B cell (primary cell): Measurements from ENCODE around the gene ARHGDIG. TPM values are rescaled to one million over a fixed set of nuclear protein-coding genes. Genes with fewer than 3 reads are reported as not detected.

Experiments
- ATAC-seq: fragments of 200-7000 bp; cut with Tn5 transposase; one replicate; pipeline ENCODE4 v1.10.0; 2021; ENCODE audit warnings: low read depth, mild to moderate bottlenecking, moderate number of reproducible peaks, moderate library complexity
- CTCF ChIA-PET: fragments of 350-600 bp; sonication (Branson Sonifier 250); formaldehyde crosslinking; loops from one replicate; lab custom pipeline; 2021; ENCODE audit warnings: antibody characterized with exemption, inconsistent platforms; lab: Charles Lee
- POLR2A ChIA-PET: fragments of 350-600 bp; sonication (Branson Sonifier 250); formaldehyde crosslinking; loops from one replicate; lab custom pipeline; 2021; ENCODE audit warnings: antibody characterized with exemption; lab: Charles Lee
- DNase-seq: peaks from one replicate; pipeline ENCODE4 v3.0.0; 2013
- H2AFZ ChIP-seq: 2 replicates; pipeline ENCODE4 v1.6.1; 2012; ENCODE audit warnings: mild to moderate bottlenecking, low read depth, low read length; ENCODE audit not compliant: insufficient read depth, poor library complexity, severe bottlenecking
- H3K27ac ChIP-seq, 2 donors: 1 replicate in 1 of 2; 2 replicates in 1 of 2; pipeline ENCODE4 v1.5.1; 2012 to 2013; ENCODE audit warnings: low read length in 2 of 2, mild to moderate bottlenecking in 2 of 2, moderate library complexity in 1 of 2
- H3K27me3 ChIP-seq, 4 experiments: fragments of 200-600 bp in 1 of 4; sonication (generic) in 1 of 4; replicated peaks in 1 of 4; 1 replicate in 2 of 4; 2 replicates in 2 of 4; pipeline versions ENCODE4 v1.6.1 to v1.7.0; 2013 to 2016; ENCODE audit warnings: low read length in 3 of 4, mild to moderate bottlenecking in 2 of 4, mixed read lengths in 1 of 4, moderate library complexity in 1 of 4; ENCODE audit not compliant: insufficient read depth in 4 of 4, control insufficient read depth in 3 of 4; ENCODE audit errors: control extremely low read depth in 1 of 4
- H3K36me3 ChIP-seq, 2 experiments: replicated peaks in 1 of 2; 1 replicate in 1 of 2; 2 replicates in 1 of 2; pipeline versions ENCODE4 v1.6.1 to v1.7.1; 2013; ENCODE audit warnings: low read length in 1 of 2; ENCODE audit not compliant: insufficient read depth in 2 of 2, control insufficient read depth in 1 of 2; ENCODE audit errors: control extremely low read depth in 1 of 2, extremely low read depth in 1 of 2
- H3K4me1 ChIP-seq, 2 donors: fragments of 200-600 bp in 1 of 2; sonication (generic) in 1 of 2; 1 replicate in 1 of 2; 2 replicates in 1 of 2; pipeline versions ENCODE4 v1.5.1 to v1.6.1; 2013 to 2017; ENCODE audit warnings: low read length in 2 of 2; ENCODE audit not compliant: control insufficient read depth in 2 of 2, insufficient read depth in 2 of 2
- H3K4me2 ChIP-seq: replicated peaks from 2 replicates; pipeline ENCODE3; 2012; ENCODE audit warnings: mild to moderate bottlenecking, low read depth, low read length; ENCODE audit not compliant: poor library complexity, severe bottlenecking
- H3K4me3 ChIP-seq, 5 experiments: fragments of 200-600 bp in 1 of 5; sonication (generic) in 1 of 5; 1 replicate in 3 of 5; 2 replicates in 2 of 5; pipeline versions ENCODE4 v1.5.1 to v1.7.0; 2011 to 2016; ENCODE audit warnings: low read length in 4 of 5, mild to moderate bottlenecking in 4 of 5, low read depth in 2 of 5, control low read depth in 1 of 5, moderate library complexity in 1 of 5; ENCODE audit not compliant: insufficient read depth in 1 of 5; ENCODE audit errors: control extremely low read depth in 1 of 5, extremely low read depth in 1 of 5
- H3K79me2 ChIP-seq: fragments of 200-600 bp; sonication (generic); one replicate; pipeline ENCODE4 v1.6.0; 2016; ENCODE audit warnings: low read length; ENCODE audit not compliant: control insufficient read depth, insufficient read depth
- H3K9ac ChIP-seq: fragments of 200-600 bp; sonication (generic); 2 replicates; pipeline ENCODE4 v1.6.1; 2017; ENCODE audit warnings: mild to moderate bottlenecking, low read length, moderate library complexity
- H3K9me3 ChIP-seq, 3 donors: one replicate each; pipeline versions ENCODE4 v1.6.1 to v1.7.1; 2013; ENCODE audit warnings: low read length in 2 of 3; ENCODE audit not compliant: control insufficient read depth in 2 of 3, insufficient read depth in 1 of 3; ENCODE audit errors: control extremely low read depth in 1 of 3
- H4K20me1 ChIP-seq: 2 replicates; pipeline ENCODE4 v1.6.0; 2012; ENCODE audit warnings: mild to moderate bottlenecking, low read length; ENCODE audit not compliant: insufficient read depth, control insufficient read depth, poor library complexity, severe bottlenecking
- H3K27ac Mint-ChIP-seq: one replicate; pipeline ENCODE4 v1.8.0; 2021; ENCODE audit warnings: mixed read lengths
- H3K27me3 Mint-ChIP-seq: one replicate; pipeline ENCODE4 v1.8.0; 2021; ENCODE audit warnings: mixed read lengths
- H3K4me1 Mint-ChIP-seq: one replicate; pipeline ENCODE4 v1.8.0; 2021; ENCODE audit warnings: mixed read lengths
- H3K4me3 Mint-ChIP-seq: one replicate; pipeline ENCODE4 v1.8.0; 2021; ENCODE audit warnings: mixed read lengths
- H3K9me3 Mint-ChIP-seq: one replicate; pipeline ENCODE4 v1.8.0; 2022; ENCODE audit warnings: mixed read lengths; ENCODE audit not compliant: insufficient read depth
- EZH2 ChIP-seq: IDR thresholded peaks from 2 replicates; pipeline ENCODE4 v1.6.1; 2012; ENCODE audit warnings: borderline replicate concordance, low read depth, mild to moderate bottlenecking, moderate library complexity, low read length; ENCODE audit not compliant: insufficient read depth, poor library complexity, severe bottlenecking
- WGBS: methylation state at CpG from one replicate; pipeline ENCODE4 v1.1.5; 2013; ENCODE audit warnings: missing lambda C conversion rate; ENCODE audit not compliant: insufficient coverage; 5-methylcytosine and 5-hydroxymethylcytosine counted together
- intact Hi-C: fragments of 100-400 bp; cut with micrococcal nuclease; formaldehyde crosslinking; loops from one replicate; pipeline ENCODE4 v1.10.0; 2022
- polyA plus RNA-seq: library from polyadenylated mRNA; depleted of rRNA; stranded (reverse); fragments of >200 nt; gene quantifications from 2 replicates; pipeline ENCODE4 v1.2.3, GENCODE V29; 2012
- total RNA-seq, 2 donors: library from RNA; stranded (reverse); fragments of 120-200 nt in 1 of 2; gene quantifications; 1 replicate in 1 of 2; 2 replicates in 1 of 2; pipeline versions ENCODE4 v1.2.3 to v1.2.4, GENCODE V29; 2013 to 2022
- TF ChIP-seq, protein P1 (sequence below): fragments of 200-600 bp; IDR thresholded peaks from one replicate; pipeline ENCODE4 v1.8.0; 2022; ENCODE audit warnings: antibody characterized with exemption, mild to moderate bottlenecking

ARHGDIG gene
- total and polyA plus RNA-seq, 2 donors (not counting 1 experiment from before 2014, with no cell fraction given), result 0.64 TPM; not detected in 1

DNA sequence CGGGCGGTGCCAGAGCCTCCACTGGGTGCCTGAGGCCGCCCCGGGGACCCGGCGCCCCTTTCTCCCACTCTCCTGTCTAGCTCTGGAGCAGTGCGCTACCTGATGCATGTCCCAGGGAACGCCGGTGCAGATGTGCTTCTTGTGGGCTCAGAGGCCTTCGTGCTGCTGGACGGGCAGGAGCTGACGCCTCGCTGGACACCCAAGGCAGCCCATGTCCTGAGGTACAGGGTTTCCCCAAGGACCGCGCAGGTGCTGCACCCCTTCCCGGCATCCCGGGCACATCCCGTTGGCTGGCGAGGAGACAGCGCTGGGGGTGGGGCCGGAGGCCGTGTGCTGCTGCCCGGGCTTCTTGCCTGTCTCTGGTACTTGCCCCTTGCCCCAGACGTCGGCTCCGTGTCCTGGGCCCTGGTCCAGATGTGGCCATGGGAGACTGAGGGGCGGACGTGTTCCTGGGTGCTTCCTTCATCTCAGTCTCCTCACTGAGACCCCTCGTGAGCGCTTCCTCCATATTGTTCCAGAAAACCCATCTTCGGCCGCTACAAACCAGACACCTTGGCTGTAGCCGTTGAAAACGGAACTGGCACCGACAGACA lies 17.1 kb upstream of the ARHGDIG start:
- H3K79me2 ChIP-seq, result no peaks in the 10 kb centered on the region
- H3K4me2 ChIP-seq, result no peak overlapping the region
- no peak overlapping the region for H3K27ac Mint-ChIP-seq
- peaks cover 0 to 37% of the 10 kb centered on the region in 2 experiments for H3K36me3 ChIP-seq
- no peaks in the 10 kb centered on the region for H3K9me3 Mint-ChIP-seq
- POLR2A ChIA-PET, result no interaction called here
- H3K4me3 ChIP-seq, result no peak overlapping the region
- H3K4me1 Mint-ChIP-seq, result no peaks in the 10 kb centered on the region
- no peaks in the 10 kb centered on the region for H3K27me3 ChIP-seq
- no peaks in the 10 kb centered on the region for H4K20me1 ChIP-seq
- 98% methylated on average over 32 of the region's 35 CpGs for WGBS
- H3K27ac ChIP-seq, result no peak overlapping the region
- H3K9me3 ChIP-seq, result no peaks in the 10 kb centered on the region
- no peaks in the 10 kb centered on the region for H3K27me3 Mint-ChIP-seq
- ATAC-seq (no peak), DNase-seq (no peak)
- H3K9ac ChIP-seq, result no peak overlapping the region
- TF ChIP-seq EZH2, result no peak
- TF ChIP-seq, protein P1, sequence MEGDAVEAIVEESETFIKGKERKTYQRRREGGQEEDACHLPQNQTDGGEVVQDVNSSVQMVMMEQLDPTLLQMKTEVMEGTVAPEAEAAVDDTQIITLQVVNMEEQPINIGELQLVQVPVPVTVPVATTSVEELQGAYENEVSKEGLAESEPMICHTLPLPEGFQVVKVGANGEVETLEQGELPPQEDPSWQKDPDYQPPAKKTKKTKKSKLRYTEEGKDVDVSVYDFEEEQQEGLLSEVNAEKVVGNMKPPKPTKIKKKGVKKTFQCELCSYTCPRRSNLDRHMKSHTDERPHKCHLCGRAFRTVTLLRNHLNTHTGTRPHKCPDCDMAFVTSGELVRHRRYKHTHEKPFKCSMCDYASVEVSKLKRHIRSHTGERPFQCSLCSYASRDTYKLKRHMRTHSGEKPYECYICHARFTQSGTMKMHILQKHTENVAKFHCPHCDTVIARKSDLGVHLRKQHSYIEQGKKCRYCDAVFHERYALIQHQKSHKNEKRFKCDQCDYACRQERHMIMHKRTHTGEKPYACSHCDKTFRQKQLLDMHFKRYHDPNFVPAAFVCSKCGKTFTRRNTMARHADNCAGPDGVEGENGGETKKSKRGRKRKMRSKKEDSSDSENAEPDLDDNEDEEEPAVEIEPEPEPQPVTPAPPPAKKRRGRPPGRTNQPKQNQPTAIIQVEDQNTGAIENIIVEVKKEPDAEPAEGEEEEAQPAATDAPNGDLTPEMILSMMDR, result no peak
- no peaks in the 10 kb centered on the region for H3K4me1 ChIP-seq
- no peak overlapping the region for H3K4me3 Mint-ChIP-seq
- CTCF ChIA-PET, result no interaction called here
- intact Hi-C loops, result no loop called here
- H2AFZ ChIP-seq, result no peak overlapping the region

DNA sequence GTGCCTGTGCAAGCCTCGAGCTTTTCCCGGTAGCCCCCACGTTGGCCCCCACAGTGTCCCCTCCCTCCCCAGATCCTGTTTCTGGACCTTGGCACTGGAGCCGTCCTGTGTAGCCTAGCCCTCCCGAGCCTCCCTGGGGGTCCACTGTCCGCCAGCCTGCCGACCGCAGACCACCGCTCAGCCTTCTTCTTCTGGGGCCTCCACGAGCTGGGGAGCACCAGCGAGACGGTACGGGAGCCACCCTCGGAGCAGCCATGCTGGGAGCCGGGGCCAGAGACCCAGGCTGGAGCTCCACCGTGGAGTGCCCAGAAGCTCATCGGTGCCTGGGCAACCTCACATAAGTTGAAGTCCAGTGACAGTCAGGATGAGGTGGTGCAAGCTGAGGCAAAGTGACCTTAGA lies 16.4 kb upstream of the ARHGDIG start:
- H3K36me3 ChIP-seq, result peaks cover 0 to 36% of the 10 kb centered on the region in 2 experiments
- H3K27me3 ChIP-seq, result no peaks in the 10 kb centered on the region
- Mint-ChIP-seq H3K9me3 (no peaks in the 10 kb centered on the region), H3K27me3 (no peaks in the 10 kb centered on the region), H3K27ac (no peak overlapping the region), H3K4me1 (no peaks in the 10 kb centered on the region), H3K4me3 (no peak overlapping the region)
- DNase-seq (no peak), ATAC-seq (no peak)
- CTCF ChIA-PET, result no interaction called here
- no peaks in the 10 kb centered on the region for H3K9me3 ChIP-seq
- TF ChIP-seq EZH2, result no peak
- TF ChIP-seq, protein P1, result no peak
- 96% methylated on average over 17 of the region's 17 CpGs for WGBS
- H3K27ac ChIP-seq, result no peak overlapping the region
- POLR2A ChIA-PET, result no interaction called here
- no peaks in the 10 kb centered on the region for H3K4me1 ChIP-seq
- no peaks in the 10 kb centered on the region for H3K79me2 ChIP-seq
- no peak overlapping the region for H2AFZ ChIP-seq
- H3K4me3 ChIP-seq, result no peak overlapping the region
- no peaks in the 10 kb centered on the region for H4K20me1 ChIP-seq
- H3K9ac ChIP-seq, result no peak overlapping the region
- intact Hi-C loops, result no loop called here
- no peak overlapping the region for H3K4me2 ChIP-seq
